ENCODE data around the gene ENG. TPM values are rescaled to one million over a fixed set of nuclear protein-coding genes. Genes with fewer than 3 reads are reported as not detected.
"Not testable (repeated sequence)": the region's sequence is repeated elsewhere in the genome, so short reads cannot be mapped to it uniquely, and the experiment has no call there.

The ENG gene
- total RNA-seq, 4 donors from 2014 or later = 12.0 to 51.1 (median 19.6) TPM

DNA sequence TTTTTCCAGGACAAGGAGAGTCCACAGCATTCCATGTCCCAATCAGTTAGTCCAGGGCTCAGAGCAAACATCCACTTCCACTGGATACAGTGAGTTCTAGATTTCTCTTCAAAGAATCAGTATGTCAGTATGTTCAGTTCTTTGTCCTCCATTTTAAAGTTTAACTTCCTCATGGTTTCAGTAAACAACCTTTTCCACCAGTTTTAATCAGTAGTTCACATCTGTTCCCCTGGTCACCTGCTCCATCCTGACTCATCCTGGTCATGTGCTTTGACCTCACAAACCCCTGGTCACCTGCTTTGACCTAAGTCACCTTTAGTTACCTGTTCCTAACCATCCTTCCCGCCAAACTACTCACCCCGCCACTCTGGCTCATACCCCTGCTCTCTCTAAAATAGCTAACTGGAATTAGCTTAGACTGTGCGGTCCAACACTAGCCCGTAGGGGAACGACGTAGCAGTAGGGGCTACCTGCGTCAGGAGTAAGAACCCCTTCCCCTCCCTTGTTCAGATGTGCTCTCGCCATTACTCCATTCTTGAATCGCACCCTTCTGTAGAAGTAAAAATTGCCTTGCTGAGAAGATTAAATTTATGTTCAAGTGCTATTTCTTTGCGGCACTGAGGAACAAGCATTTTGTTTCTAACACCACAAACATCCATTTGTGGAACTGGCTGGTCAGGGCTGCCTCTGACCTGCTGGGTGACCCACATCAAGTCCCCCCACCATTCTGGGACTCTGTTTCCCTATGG is 5.5 kb downstream of the ENG start:
- intact Hi-C loops (cut with DNase I; ENCODE audit: low total_unique reads) = no loop called here
- H3K4me3 ChIP-seq (ENCODE audit: low read depth, poor library complexity, severe bottlenecking) = no peak overlapping the region
- 97 to 98% methylated on average over 9 of the region's 10 CpGs for WGBS, 2 donors

GRCh38 chr9:127847833-127848755 is 6.4 kb downstream of the ENG start:
- TF ChIP-seq POLR2A (IDR thresholded peaks at IDR 0.05) = no peak
- TF ChIP-seq, protein P1, sequence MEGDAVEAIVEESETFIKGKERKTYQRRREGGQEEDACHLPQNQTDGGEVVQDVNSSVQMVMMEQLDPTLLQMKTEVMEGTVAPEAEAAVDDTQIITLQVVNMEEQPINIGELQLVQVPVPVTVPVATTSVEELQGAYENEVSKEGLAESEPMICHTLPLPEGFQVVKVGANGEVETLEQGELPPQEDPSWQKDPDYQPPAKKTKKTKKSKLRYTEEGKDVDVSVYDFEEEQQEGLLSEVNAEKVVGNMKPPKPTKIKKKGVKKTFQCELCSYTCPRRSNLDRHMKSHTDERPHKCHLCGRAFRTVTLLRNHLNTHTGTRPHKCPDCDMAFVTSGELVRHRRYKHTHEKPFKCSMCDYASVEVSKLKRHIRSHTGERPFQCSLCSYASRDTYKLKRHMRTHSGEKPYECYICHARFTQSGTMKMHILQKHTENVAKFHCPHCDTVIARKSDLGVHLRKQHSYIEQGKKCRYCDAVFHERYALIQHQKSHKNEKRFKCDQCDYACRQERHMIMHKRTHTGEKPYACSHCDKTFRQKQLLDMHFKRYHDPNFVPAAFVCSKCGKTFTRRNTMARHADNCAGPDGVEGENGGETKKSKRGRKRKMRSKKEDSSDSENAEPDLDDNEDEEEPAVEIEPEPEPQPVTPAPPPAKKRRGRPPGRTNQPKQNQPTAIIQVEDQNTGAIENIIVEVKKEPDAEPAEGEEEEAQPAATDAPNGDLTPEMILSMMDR (IDR thresholded peaks at IDR 0.05) = no peak
- H3K4me3 ChIP-seq (ENCODE audit: low read depth, poor library complexity, severe bottlenecking) = no peak overlapping the region
- intact Hi-C loops (cut with DNase I; ENCODE audit: low total_unique reads) = no loop called here
- 75 to 79% methylated on average over 12 of the region's 12 CpGs for WGBS, 2 donors
- DNase-seq (ENCODE audit: low spot score in 2 of 2) = no peak

More for the DNA sequence above, 5.5 kb downstream of the ENG start:
- TF ChIP-seq POLR2A (IDR thresholded peaks at IDR 0.05) = no peak
- TF ChIP-seq, protein P1 (IDR thresholded peaks at IDR 0.05) = no peak
- no peak for DNase-seq (ENCODE audit: low spot score in 2 of 2)

GRCh38 chr9:127847178-127847510 is 7.3 kb downstream of the ENG start:
- WGBS, 2 donors = 64 to 76% methylated on average over 6 of the region's 6 CpGs
- H3K4me3 ChIP-seq (ENCODE audit: low read depth, poor library complexity, severe bottlenecking) = no peak overlapping the region

GRCh38 chr9:127846443-127847177 is 7.8 kb downstream of the ENG start:
- TF ChIP-seq POLR2A (IDR thresholded peaks at IDR 0.05) = no peak
- TF ChIP-seq, protein P1 (IDR thresholded peaks at IDR 0.05) = no peak
- intact Hi-C loops (cut with DNase I; ENCODE audit: low total_unique reads) = no loop called here
- WGBS, 2 donors = 40 to 47% methylated on average over 16 to 18 of the region's 18 CpGs

More at GRCh38 chr9:127847178-127847510, 7.3 kb downstream of the ENG start:
- no peak for TF ChIP-seq POLR2A (IDR thresholded peaks at IDR 0.05)
- TF ChIP-seq, protein P1 (IDR thresholded peaks at IDR 0.05) = no peak
- DNase-seq (ENCODE audit: low spot score in 2 of 2) = no peak
- intact Hi-C loops (cut with DNase I; ENCODE audit: low total_unique reads) = no loop called here

GRCh38 chr9:127845619-127846018 is 8.8 kb downstream of the ENG start:
- WGBS, 2 donors = 97% methylated on average over 4 of the region's 4 CpGs
- H3K4me3 ChIP-seq (ENCODE audit: low read depth, poor library complexity, severe bottlenecking); DNase-seq (ENCODE audit: low spot score in 2 of 2); intact Hi-C loops (cut with DNase I; ENCODE audit: low total_unique reads): not testable (repeated sequence)

More at GRCh38 chr9:127846443-127847177, 7.8 kb downstream of the ENG start:
- H3K4me3 ChIP-seq (ENCODE audit: low read depth, poor library complexity, severe bottlenecking) = no peak overlapping the region
- no peak for DNase-seq (ENCODE audit: low spot score in 2 of 2)

Data from lower leg skin (tissue), 4 donors.